B cell (primary cell): ENCODE measurements around the gene ZDHHC14.

Experiments
- CTCF ChIP-seq: fragments of 200-600 bp; IDR thresholded peaks from one replicate; pipeline ENCODE4 v1.8.0; 2022; ENCODE audit warnings: antibody characterized with exemption, mild to moderate bottlenecking
- EZH2 ChIP-seq: IDR thresholded peaks from 2 replicates; pipeline ENCODE4 v1.6.1; 2012; ENCODE audit warnings: borderline replicate concordance, low read depth, mild to moderate bottlenecking, moderate library complexity, low read length; ENCODE audit not compliant: insufficient read depth, poor library complexity, severe bottlenecking

GRCh38 chr6:157397660-157398059 lies 16.7 kb downstream of the ZDHHC14 start:
- TF ChIP-seq CTCF (no peak), EZH2 (no peak)
